Stomach (tissue), 9 donors: ENCODE data around the gene PHYHD1. TPM values are rescaled to one million over a fixed set of nuclear protein-coding genes. Genes with fewer than 3 reads are reported as not detected.

ENCODE experiments used
- DNase-seq, 2 donors: peaks; one replicate each; pipeline versions ENCODE4 v3.0.0 to v3.0.0-alpha.2; 2013 to 2019
- H3K27ac ChIP-seq, 5 donors: fragments of 200-600 bp in 4 of 5; sonication (generic) in 4 of 5; one replicate each; pipeline ENCODE4 v1.5.1; 2013 to 2019; ENCODE audit warnings: mild to moderate bottlenecking in 1 of 5, moderate library complexity in 1 of 5
- H3K27me3 ChIP-seq, 3 donors: fragments of 200-600 bp; sonication (generic); one replicate each; pipeline ENCODE4 v1.5.1; 2017 to 2019; ENCODE audit warnings: mixed run types in 1 of 3
- H3K36me3 ChIP-seq, 4 donors: fragments of 200-600 bp; sonication (generic); 1 replicate in 3 of 4; 2 replicates in 1 of 4; pipeline ENCODE4 v1.5.1; 2016 to 2019
- H3K4me1 ChIP-seq, 4 donors: fragments of 200-600 bp; sonication (generic); one replicate each; pipeline ENCODE4 v1.5.1; 2016 to 2019
- H3K4me3 ChIP-seq, 4 donors: fragments of 200-600 bp; sonication (generic) in 3 of 4; one replicate each; pipeline ENCODE4 v1.5.1; 2016 to 2019; ENCODE audit warnings: mild to moderate bottlenecking in 1 of 4
- H3K9me3 ChIP-seq, 4 donors: fragments of 200-600 bp; sonication (generic); one replicate each; pipeline ENCODE4 v1.5.1; 2016 to 2019
- EP300 ChIP-seq: sonication (generic); formaldehyde crosslinking; IDR thresholded peaks from one replicate; pipeline ENCODE4 v1.6.1; 2017; ENCODE audit warnings: antibody characterized with exemption
- POLR2A ChIP-seq, 4 donors: fragments of 450-650 bp; IDR thresholded peaks; one replicate each; pipeline ENCODE4 v1.6.1; 2016; ENCODE audit warnings: antibody characterized with exemption in 4 of 4, control low read depth in 2 of 4, mild to moderate bottlenecking in 1 of 4, moderate library complexity in 1 of 4
- POLR2AphosphoS5 ChIP-seq, 3 donors: sonication (generic); formaldehyde crosslinking; IDR thresholded peaks; one replicate each; pipeline ENCODE4 v1.6.1; 2016; ENCODE audit warnings: antibody characterized with exemption in 3 of 3
- WGBS, 5 donors: extraction: QIAGEN DNeasy Blood & Tissue Kit in 3 of 5; methylation state at CpG; one replicate each; pipeline versions ENCODE4 v1.1.5 to v1.1.7; 2013 to 2018; 5-methylcytosine and 5-hydroxymethylcytosine counted together
- intact Hi-C: fragments of 100-400 bp; cut with DNase I; formaldehyde crosslinking; loops from one replicate; pipeline ENCODE4 v1.15.1; 2023; ENCODE audit warnings: low total_unique reads
- polyA plus RNA-seq, 3 donors: library from polyadenylated mRNA; stranded (reverse); fragments of 200-250 nt; gene quantifications; one replicate each; pipeline ENCODE4 v1.2.3, GENCODE V29; 2013
- total RNA-seq, 5 donors: library from RNA; depleted of rRNA; stranded (reverse); fragments of >200 nt; gene quantifications; one replicate each; pipeline versions ENCODE4 v1.1.0 to v1.2.3, GENCODE V29; 2014 to 2016
- TF ChIP-seq, protein P1 (sequence below), 7 experiments: fragments of 450-650 bp in 4 of 7; fragments of 200-600 bp in 3 of 7; sonication (generic) in 3 of 7; IDR thresholded peaks; one replicate each; pipeline ENCODE4 v1.5.1; 2016 to 2019; ENCODE audit warnings: antibody characterized with exemption in 7 of 7, control low read depth in 2 of 7, mild to moderate bottlenecking in 1 of 7
- donor health status: healthy with polysubstance abuse.
- donor health status: Bipolar disorder and iron deficiency.
- donor health status: healthy.

PHYHD1 gene
- total and polyA plus RNA-seq, 8 donors: 1.4 to 55.8 (median 30.7) TPM

- DNase-seq: peak; percentile 82 to 95
- peak overlapping the region; percentile 71 to 93 (median 86) for H3K27ac ChIP-seq
- WGBS, 5 donors: 24 to 40% (median 30%) methylated on average over 11 to 17 of the region's 17 CpGs
- intact Hi-C loops: no loop called here
- H3K4me1 ChIP-seq: peaks cover 40 to 59% (median 50%) of the 10 kb centered on the region in 4 donors
- no peaks in the 10 kb centered on the region for H3K9me3 ChIP-seq
- H3K27me3 ChIP-seq: no peaks in the 10 kb centered on the region
- H3K4me3 ChIP-seq: peak overlapping the region; percentile 1 to 28 (median 6)
- TF ChIP-seq POLR2AphosphoS5 (IDR thresholded peaks at IDR 0.05): peak; percentile 32 to 88 (median 71)
- TF ChIP-seq, protein P1, sequence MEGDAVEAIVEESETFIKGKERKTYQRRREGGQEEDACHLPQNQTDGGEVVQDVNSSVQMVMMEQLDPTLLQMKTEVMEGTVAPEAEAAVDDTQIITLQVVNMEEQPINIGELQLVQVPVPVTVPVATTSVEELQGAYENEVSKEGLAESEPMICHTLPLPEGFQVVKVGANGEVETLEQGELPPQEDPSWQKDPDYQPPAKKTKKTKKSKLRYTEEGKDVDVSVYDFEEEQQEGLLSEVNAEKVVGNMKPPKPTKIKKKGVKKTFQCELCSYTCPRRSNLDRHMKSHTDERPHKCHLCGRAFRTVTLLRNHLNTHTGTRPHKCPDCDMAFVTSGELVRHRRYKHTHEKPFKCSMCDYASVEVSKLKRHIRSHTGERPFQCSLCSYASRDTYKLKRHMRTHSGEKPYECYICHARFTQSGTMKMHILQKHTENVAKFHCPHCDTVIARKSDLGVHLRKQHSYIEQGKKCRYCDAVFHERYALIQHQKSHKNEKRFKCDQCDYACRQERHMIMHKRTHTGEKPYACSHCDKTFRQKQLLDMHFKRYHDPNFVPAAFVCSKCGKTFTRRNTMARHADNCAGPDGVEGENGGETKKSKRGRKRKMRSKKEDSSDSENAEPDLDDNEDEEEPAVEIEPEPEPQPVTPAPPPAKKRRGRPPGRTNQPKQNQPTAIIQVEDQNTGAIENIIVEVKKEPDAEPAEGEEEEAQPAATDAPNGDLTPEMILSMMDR (IDR thresholded peaks at IDR 0.05): no peak
- TF ChIP-seq EP300: peak; percentile 29
- TF ChIP-seq POLR2A (IDR thresholded peaks at IDR 0.05): no peak
- H3K36me3 ChIP-seq: peaks cover 32 to 82% (median 70%) of the 10 kb centered on the region in 4 donors
These were observed 28.4 kb upstream of the PHYHD1 start for GRCh38 chr9:128892221-128892921.

DNA sequence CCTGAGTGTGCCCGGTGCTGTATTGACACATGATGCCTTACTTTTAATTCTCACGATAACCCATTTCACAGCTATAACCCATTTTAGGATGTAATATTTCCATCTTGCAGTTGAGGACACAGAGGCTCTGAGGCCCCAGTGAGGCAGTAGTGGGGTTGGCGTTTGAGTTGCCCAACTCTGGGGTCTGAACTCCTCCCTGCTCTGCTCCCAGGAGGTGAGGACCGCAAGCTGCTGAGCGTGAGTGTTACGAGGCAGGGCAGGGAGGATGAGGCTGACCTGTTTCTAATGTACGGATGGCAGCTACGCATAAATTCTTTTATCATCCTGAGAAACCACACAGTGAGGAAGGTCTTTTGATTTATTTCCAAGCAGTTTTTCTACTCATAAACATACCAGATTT is 27.4 kb upstream of the PHYHD1 start:
- TF ChIP-seq EP300 (no peak), POLR2AphosphoS5 (IDR thresholded peaks at IDR 0.05) (no peak), POLR2A (IDR thresholded peaks at IDR 0.05) (no peak)
- TF ChIP-seq, protein P1 (IDR thresholded peaks at IDR 0.05): no peak
- DNase-seq: no peak
- H3K9me3 ChIP-seq: no peaks in the 10 kb centered on the region
- WGBS, 5 donors: 73 to 78% (median 77%) methylated on average over 8 of the region's 8 CpGs
- peaks cover 34 to 79% (median 67%) of the 10 kb centered on the region in 4 donors for H3K36me3 ChIP-seq
- H3K4me1 ChIP-seq: peaks cover 30 to 59% (median 45%) of the 10 kb centered on the region in 4 donors
- H3K27me3 ChIP-seq: no peaks in the 10 kb centered on the region
- peak overlapping the region; percentile 71 to 93 (median 86) for H3K27ac ChIP-seq
- intact Hi-C loops: no loop called here
- no peak overlapping the region for H3K4me3 ChIP-seq

DNA sequence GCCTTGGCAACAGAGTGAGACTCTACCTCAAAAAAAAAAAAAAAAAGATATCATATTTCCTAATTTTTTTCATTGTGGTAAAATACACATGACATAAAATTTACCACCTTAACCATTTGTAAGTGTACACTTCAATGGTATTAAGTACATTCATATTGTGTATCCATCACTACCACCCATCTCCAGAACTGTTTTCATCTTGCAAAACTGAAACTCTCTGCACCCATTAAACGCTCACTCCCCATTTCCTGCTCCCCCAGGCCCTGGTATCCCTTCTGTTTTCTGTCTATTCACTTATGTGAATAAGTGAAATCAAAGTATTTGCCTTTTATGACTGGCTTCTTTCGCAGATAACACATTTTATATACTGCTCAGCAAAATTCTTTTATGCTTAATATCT is 26.0 kb upstream of the PHYHD1 start:
- Histone ChIP-seq H3K4me1 (peaks cover 33 to 65% (median 52%) of the 10 kb centered on the region in 4 donors), H3K36me3 (peaks cover 38 to 78% (median 65%) of the 10 kb centered on the region in 4 donors), H3K4me3 (no peak overlapping the region), H3K9me3 (no peaks in the 10 kb centered on the region), H3K27ac (peak overlapping the region in 1 of 5 donors; percentile 9), H3K27me3 (no peaks in the 10 kb centered on the region)
- intact Hi-C loops: no loop called here
- 71 to 85% (median 75%) methylated on average over 2 of the region's 2 CpGs for WGBS, 5 donors
- no peak for DNase-seq
- no peak for TF ChIP-seq EP300
- TF ChIP-seq, protein P1 (IDR thresholded peaks at IDR 0.05): no peak
- TF ChIP-seq POLR2AphosphoS5 (IDR thresholded peaks at IDR 0.05): no peak
- TF ChIP-seq POLR2A (IDR thresholded peaks at IDR 0.05): no peak

- H3K36me3 ChIP-seq: peaks cover 37 to 70% (median 60%) of the 10 kb centered on the region in 4 donors
- 67 to 76% (median 74%) methylated on average over 4 of the region's 4 CpGs for WGBS, 5 donors
- no peak overlapping the region for H3K4me3 ChIP-seq
- H3K9me3 ChIP-seq: no peaks in the 10 kb centered on the region
- TF ChIP-seq POLR2A (IDR thresholded peaks at IDR 0.05) (no peak), EP300 (no peak), POLR2AphosphoS5 (IDR thresholded peaks at IDR 0.05) (no peak)
- TF ChIP-seq, protein P1 (IDR thresholded peaks at IDR 0.05): no peak
- H3K27me3 ChIP-seq: no peaks in the 10 kb centered on the region
- H3K27ac ChIP-seq: peak overlapping the region in 1 of 5 donors; percentile 7
- peaks cover 29 to 64% (median 50%) of the 10 kb centered on the region in 4 donors for H3K4me1 ChIP-seq
- intact Hi-C loops: no loop called here
- DNase-seq: no peak
These were observed 25.2 kb upstream of the PHYHD1 start for GRCh38 chr9:128895556-128895955.
